ENCODE results near the gene MAGEA10.
"Not testable (repeated sequence)": the region's sequence is repeated elsewhere in the genome, so short reads cannot be mapped to it uniquely, and the experiment has no call there.

DNA sequence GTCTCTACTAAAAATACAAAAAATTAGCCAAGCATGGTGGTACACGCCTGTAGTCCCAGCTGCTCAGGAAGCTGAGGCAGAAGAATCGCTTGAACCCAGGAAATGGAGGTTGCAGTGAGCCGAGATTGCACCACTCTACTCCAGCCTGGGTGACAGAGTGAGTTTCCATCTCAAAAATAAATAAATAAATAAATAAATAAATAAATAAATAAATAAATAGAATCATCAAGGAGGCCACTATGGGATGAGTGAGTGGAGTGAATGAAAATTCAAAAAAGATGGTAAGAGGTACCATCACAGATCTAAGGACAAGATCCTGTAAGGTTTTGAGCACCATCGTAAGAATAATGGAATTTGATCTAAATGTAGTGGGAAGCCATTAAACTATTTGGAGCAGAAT, 37.5 kb upstream of the MAGEA10 start:
- TF ChIP-seq, protein P1, sequence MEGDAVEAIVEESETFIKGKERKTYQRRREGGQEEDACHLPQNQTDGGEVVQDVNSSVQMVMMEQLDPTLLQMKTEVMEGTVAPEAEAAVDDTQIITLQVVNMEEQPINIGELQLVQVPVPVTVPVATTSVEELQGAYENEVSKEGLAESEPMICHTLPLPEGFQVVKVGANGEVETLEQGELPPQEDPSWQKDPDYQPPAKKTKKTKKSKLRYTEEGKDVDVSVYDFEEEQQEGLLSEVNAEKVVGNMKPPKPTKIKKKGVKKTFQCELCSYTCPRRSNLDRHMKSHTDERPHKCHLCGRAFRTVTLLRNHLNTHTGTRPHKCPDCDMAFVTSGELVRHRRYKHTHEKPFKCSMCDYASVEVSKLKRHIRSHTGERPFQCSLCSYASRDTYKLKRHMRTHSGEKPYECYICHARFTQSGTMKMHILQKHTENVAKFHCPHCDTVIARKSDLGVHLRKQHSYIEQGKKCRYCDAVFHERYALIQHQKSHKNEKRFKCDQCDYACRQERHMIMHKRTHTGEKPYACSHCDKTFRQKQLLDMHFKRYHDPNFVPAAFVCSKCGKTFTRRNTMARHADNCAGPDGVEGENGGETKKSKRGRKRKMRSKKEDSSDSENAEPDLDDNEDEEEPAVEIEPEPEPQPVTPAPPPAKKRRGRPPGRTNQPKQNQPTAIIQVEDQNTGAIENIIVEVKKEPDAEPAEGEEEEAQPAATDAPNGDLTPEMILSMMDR (IDR thresholded peaks at IDR 0.05) = not testable (repeated sequence)
- TF ChIP-seq POLR2A (IDR thresholded peaks at IDR 0.05) = not testable (repeated sequence)
